Fibroblast of skin of left quadriceps (primary cell): ENCODE data around the gene SLC9A5.

ENCODE experiments used
- DNase-seq, 2 experiments: peaks; one replicate each; pipeline ENCODE4 v3.0.0-alpha.2; 2013; ENCODE audit warnings: low read depth in 2 of 2

Gene SLC9A5

DNA sequence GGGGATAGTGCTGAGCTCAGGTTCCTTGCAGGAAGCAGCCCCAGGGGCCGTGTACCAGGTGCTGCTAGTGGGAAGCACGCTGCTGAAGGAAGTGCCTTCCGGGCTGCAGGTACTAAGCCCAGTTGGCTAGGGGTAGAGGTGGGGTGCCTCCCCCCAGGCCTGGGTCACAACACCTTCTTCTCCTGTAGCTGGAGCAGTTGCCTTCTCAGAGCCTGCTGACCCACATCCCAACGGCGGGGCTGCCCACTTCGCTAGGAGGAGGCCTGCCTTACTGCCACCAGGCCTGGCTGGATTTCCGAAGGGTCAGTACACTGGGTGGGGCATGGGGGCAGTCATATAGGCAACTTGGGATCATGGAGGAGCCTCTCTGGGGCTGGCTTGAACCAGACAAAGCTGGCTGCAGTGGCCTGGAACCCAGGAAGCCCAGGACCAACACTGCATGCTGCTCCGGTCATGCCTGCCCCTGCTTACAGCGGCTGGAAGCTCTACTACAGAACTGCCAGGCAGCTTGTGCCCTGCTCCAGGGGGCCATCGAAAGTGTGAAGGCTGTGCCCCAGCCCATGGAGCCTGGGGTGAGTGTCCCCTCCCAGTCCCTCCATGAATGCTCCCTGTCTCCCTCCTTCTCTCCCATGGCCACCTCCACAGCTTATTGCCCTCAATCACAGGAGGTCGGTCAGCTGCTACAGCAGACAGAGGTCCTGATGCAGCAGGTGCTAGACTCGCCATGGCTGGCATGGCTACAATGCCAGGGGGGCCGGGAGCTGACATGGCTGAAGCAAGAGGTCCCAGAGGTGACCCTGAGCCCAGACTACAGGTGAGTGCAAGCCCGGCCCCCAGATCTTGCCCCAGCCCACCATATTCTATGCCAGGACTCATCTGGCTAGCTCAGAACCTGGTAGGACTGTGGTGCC is 33.0 kb downstream of the SLC9A5 start:
- no peak for DNase-seq

DNA sequence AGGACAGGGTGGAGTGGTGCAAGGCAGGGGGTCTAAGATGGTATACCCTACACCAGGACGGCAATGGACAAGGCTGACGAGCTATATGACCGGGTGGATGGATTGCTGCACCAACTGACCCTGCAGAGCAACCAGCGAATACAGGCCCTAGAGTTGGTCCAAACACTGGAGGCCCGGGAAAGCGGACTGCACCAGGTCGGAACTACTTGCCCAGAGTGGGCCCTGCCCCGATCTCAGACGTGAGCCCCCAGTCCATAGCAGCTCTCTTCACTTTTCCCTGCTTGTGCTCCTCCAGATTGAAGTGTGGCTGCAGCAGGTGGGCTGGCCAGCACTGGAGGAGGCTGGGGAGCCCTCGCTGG is 33.6 kb downstream of the SLC9A5 start:
- no peak for DNase-seq

DNA sequence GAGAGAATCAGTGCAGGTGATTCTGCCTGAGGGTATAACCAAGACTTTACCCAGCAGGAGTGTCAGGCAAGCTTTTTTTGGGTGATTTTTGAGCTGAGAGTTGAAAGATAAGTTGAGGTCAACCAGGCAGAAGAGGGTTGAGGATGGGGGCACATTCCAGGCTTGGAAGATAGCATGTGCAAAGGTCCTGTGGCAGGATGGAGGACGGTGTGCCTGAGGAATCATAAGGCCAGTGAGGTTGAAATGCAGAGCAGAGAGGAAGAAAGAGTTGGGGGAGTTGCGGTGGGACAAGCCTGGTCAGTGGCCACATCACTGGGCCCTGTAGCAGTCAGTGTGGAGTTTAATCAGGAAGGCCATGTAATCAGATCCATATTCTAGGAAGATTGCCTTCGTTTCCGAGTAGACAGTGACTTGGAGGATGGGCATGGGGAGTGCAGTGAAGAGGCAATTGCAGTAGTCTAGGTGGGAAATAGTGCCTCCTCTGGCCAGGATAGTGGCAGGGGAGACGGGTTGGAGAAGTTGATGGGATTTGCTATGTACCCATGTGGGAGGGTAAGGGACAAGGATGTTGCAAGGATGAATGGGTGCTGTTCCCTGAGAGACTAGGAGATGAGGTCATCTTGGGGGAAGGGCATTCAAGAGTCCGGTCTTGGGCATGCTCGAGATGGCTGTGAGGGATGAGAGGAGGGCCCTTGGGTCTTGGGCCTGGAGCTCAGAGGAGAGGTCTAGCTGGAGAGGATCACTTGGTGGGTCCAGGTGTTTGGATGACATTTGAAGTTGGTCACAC is 34.5 kb downstream of the SLC9A5 start:
- no peak for DNase-seq

DNA sequence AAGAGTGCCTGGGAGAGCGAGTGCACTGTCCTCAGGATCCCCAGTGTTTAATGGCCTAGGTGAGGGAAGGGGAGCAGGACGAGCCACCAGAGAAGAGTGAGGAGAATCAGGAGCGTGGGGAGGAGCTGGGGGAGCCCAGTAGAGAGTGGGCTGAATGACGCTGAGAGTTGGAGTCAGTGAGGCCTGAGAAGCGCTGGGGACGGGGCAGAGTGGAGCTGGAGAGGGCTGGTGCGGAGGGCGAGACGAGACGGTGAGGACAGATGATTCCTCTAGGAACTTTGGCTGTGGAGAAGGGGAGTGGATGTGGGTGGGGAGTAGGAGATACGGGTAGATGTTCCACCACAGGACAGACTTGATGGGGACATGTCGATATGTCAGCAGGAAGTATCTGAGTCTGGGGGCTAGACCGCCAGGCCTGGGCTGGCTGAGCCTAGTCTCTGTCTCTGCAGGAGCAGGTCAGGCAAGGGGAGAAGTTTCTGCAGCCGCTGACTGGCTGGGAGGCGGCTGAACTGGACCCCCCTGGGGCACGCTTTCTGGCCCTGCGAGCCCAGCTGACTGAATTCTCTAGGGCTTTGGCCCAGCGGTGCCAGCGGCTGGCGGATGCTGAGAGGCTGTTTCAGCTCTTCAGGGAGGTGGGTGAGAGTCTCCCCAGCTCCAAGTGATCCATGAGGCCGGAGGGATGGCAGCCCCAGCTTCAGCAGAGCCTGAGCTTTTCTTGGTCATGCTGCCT is 35.2 kb downstream of the SLC9A5 start:
- DNase-seq = no peak

DNA sequence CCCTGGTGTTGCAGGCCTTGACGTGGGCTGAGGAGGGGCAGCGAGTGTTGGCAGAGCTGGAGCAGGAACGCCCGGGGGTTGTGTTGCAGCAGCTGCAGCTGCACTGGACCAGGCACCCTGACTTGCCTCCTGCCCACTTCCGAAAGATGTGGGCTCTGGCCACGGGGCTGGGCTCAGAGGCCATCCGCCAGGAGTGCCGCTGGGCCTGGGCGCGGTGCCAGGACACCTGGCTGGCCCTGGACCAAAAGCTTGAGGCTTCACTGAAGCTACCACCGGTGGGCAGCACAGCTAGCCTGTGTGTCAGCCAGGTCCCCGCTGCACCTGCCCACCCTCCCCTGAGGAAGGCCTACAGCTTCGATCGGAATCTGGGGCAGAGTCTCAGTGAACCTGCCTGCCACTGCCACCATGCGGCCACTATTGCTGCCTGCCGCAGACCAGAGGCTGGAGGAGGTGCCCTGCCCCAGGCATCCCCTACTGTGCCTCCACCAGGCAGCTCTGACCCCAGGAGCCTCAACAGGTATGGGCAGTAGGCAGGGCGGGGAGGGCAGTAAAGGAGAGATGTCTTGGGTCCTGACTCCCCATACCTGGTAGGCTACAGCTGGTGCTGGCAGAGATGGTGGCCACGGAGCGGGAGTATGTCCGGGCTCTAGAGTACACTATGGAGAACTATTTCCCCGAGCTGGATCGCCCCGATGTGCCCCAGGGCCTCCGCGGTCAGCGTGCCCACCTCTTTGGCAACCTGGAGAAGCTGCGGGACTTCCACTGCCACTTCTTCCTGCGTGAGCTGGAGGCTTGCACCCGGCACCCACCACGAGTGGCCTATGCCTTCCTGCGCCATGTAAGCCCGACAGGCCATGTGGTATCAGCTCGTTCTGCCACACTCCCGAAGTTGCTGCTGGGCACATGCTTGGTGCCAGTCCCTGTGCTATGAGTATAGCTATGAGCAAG is 36.2 kb downstream of the SLC9A5 start:
- DNase-seq = no peak

DNA sequence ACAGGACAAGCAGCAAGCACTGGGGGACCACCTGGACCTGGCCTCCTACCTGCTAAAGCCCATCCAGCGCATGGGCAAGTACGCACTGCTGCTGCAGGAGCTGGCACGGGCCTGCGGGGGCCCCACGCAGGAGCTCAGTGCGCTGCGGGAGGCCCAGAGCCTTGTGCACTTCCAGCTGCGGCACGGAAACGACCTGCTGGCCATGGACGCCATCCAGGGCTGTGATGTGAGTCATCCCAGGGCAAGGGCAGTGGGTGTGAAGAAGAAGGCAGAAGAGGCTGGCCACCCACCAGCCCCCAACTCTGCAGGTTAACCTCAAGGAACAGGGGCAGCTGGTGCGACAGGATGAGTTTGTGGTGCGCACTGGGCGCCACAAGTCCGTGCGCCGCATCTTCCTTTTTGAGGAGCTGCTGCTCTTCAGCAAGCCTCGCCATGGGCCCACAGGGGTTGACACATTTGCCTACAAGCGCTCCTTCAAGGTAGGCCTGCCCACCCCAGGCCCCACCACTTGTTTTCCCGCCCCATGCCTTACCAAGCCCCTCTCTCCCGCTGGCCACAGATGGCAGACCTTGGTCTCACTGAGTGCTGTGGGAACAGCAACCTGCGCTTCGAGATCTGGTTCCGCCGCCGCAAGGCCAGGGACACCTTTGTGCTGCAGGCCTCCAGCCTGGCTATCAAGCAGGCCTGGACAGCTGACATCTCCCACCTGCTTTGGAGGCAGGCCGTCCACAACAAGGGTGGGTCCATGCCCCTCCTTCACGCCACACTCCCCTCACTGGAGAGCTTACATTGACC is 37.9 kb downstream of the SLC9A5 start:
- no peak for DNase-seq

DNA sequence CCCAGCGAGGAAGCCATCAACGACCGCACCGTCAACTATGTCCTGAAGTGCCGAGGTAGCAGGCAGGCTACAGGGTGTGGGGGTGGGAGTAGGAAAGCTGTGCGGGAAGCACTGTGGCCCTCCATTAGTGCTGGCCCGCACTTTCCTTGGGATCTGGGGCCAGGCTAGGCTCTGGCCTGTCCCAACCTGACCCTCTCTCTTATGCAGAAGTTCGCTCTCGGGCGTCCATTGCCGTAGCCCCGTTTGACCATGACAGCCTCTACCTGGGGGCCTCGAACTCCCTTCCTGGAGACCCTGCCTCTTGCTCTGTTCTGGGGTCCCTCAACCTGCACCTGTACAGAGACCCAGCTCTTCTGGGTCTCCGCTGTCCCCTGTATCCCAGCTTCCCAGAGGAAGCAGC is 39.2 kb downstream of the SLC9A5 start:
- DNase-seq = no peak

DNA sequence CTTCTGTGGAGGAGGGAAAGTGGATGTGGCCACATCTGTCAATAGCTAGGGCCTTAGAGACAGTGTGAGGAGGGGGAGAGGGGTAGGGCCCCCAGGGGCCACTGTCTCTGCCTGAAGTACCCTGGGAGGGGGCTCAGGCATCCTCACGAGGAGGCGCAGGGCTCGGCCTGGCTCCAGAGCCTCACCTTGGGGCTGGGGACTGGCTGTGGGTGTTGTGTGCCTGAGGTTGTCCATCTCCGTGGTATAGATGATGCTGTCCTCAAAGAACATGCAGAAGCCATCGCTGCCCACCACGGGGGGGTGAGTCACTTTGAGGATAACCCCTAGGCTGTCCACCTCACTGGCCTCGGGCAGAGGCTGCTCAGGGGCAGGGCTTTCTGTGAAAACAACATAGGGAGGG is 42.7 kb downstream of the SLC9A5 start:
- DNase-seq = no peak

DNA sequence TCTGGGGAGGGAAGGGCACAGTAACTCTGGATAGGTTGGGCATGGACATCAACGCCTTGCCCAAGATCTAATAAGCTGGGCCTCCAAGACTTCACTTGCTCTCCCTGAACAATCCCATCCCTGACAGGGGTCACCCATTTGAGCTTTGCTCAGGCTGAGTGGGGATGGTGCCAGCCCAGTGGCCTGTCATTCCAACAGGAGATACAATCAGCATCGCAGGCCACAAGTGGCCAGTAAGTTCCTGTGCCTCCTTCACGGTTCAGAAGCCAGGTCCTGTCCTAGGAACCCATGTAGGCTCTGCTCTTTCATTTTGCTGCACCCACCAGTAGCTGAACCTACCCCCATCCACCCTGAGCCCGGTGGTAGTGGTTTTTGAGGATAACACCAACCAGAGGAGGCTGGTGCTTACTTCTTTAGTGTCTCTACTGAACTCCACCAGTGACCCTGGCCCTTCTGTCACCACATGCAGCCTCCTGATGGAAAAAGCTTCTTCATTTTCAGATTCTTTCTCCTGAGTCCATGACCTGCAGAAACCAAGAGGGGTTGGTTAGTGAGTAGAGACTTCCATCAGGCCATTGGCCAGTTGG is 45.5 kb downstream of the SLC9A5 start:
- no peak for DNase-seq

DNA sequence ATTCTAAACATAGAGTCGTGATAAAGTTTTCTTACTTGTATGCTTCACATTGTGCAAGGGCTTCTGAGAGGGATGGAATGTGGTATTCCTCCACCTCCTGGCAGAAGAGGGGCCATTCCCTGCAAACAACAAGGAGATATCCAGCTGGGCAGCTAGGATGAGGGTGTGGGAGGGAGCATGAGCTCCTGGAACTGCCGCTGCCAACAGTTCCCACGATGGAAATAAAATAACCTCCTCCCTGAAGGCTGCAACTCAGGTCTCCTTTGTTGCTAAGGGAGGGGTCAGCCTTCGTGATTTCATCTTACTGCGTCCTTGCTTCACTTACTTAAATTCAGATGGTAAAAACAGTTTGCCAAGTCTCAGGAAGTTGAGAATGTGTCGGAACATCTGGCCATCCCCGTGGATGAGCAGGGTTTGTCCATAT is 46.2 kb downstream of the SLC9A5 start:
- peak in 1 of 2 experiments; percentile 22 for DNase-seq

DNA sequence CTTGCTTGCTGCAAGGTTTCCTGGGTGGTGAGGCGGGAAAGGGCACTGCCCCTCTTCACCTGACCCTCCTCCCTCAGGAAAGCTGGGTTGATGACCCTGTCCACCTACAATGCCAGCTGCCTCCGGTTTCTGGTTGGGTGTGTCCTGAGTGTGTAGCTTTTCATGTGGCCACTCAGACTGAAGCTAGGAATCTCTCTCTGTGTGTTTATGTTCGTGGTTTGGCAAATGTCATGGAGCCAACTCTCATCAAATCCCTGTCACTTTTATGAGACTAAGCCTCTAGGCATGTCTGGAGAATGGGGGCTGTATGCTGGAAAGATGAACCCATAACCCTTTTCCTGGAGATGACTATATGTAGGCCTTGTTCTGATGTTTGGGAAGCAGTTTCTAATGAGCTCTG is 47.6 kb downstream of the SLC9A5 start:
- peak; percentile 27 to 42 for DNase-seq

DNA sequence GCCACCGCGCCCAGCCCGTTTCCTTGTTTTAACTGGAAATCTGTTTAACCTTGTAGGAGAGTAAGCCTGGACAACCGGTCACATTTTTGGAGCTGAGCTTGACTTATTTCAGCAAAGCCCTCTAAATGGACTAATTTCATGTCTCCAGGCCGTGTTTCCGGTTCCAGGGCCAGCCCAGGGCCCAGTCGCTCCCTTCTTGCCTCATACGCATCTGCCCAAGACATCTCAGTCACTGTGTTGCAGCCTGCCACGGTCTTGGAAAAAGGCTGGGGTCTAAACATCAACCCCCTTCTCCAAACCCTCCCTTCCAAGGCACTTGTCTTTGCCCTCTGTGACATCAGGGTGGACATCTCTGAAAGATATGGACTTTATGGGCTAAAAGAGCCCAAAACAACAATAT is 49.5 kb downstream of the SLC9A5 start:
- no peak for DNase-seq

DNA sequence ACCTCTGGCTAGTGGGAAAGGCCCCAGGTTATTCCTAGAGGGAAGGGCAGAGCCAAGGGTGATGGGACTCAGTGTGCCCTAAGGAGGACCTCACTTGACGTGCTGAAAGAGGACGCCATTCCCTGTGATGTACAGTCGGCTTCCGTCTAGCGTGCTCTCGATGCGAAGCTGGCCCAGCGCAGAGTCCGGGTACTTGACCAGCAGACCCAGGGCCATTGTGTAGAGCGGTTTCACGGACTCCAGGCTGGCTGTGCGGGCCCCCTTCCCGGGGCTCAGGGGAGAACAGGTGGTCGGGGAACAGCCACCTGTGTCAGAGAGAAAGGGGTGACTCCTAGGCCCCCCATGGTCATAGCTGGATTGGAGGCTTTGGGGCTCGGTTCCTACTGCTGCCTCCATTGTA is 50.5 kb downstream of the SLC9A5 start:
- DNase-seq = no peak

DNA sequence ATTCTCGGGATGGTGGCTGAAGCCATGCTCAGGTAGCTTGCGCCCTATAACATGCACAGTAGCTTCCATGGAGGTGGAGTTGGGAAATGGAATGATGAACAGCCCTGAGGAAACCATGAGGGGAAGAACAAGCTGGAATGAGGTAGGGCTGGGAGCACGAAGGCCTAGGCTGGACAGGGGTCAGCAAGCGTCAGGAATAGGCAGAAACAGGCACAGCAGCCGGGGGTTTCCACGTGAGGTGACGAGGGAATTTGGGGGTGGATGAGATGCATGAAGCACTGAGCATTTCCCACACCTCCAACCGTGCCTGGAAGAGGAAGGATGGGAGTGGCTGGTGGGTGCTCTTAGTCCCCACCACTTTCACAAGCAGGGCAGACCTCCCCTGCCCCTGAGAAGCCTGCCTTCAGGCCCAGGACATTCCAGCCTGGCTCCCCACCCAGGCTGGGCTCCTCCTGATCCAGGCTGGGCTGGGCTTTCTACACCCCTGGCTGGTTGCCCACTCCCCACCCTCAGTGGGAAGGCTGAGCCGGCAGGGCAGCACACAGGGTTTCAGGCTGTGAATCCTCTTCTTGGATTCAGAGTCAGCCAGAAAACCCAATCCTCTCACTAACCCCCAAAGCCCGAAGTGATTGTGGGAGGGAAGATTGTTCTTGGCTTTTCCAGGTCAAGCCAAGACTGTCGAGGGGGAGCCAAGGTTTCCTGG is 52.5 kb downstream of the SLC9A5 start:
- no peak for DNase-seq

DNA sequence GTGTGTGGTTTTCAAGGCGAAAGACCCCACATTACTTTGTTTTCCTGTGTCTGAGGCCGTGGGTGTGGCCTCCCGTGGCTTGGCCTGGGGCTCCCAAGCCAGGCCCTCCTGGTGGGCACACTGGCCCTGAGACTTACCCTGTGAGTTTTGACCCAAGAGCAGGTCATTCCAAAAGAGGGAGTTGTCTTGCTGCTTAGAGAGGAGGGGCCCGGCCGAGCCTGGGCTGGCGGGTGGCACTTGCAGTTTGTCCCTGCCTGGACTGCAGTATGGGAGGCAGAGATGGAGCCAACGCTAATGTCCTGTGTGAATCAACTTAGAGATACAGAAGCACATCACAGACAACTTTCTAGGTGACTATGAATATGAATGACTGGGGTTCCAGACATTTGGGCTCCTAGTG is 53.3 kb downstream of the SLC9A5 start:
- DNase-seq = no peak

DNA sequence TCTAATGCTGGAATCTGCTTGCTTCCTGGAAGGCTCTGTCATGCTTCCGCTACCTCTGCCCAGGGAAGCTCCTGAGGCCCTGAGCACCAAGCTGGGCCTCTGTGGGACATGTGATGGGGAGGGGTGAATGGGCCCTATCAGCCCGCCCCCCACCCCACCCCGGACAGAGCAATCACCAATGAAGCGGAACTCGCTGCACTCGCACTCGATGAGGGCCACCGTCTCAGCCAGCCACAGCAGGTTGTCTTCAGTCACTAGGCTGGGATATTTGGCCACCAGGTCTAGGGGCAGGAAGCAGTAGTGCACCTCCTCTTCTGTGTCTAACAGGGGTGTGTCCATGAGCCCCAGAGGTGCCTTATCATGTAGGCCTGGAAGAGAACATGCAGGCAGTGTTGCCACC is 54.2 kb downstream of the SLC9A5 start:
- no peak for DNase-seq

DNA sequence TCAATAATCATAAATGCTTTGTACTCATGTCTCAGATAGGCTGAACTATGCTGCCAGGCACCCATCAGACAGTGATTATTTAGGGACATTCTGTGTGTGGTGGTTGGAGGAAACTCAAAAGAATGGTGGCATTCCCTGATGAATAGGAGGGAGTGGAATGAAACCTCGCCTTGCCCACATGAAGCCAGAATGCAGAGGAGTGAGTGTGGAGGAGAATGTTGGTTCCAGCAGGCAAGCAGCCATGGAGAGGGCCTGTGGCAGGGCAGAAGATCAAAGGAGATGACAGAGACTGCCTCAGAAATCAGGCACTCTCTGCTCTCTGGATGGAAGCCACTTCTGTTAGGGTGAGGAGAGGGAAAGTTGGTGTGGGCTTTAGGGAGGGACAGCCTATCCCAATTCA is 55.2 kb downstream of the SLC9A5 start:
- no peak for DNase-seq

DNA sequence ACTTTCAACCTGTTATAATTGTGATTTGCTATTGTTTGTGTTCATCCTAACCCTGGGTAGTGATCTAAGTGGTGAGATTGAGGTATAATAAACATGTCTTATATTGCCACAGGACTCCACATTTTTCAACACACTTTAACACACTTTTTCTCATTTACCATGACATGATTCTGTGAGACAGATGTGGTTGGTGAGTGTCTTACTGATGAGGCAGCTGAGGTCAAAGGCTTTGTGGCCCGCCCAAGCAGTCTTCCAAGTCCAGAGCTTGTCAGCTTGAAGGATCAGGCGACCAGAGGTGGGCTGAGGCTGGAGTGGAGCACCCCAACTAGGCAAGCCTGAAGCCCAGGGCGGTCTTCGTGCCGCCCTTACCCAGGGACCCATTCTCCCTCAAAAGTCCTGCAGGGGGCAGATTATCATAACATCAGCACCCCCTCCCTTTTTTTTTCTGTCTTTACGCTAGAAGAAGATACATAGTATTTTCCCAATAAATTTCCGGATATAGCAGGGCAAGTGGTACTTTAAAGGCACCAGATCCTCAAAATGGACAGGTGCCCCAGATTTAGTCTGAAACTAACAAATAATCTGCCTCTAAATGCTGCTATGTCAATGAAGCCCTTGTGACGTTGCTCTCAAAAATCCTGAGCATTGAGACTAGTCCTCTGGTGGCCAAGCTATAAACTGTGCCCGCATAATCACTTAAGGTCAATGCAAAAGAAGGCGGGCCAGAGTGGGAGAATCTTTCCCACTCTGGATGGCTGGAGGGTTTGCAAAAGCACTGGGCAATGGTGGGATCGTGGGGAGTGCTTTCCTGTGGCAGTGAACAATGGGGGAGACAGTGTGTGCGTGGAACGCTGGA is 56.7 kb downstream of the SLC9A5 start:
- no peak for DNase-seq
